Heart right ventricle (tissue), 16 donors: ENCODE results near the gene IGLL1. TPM values are rescaled to one million over a fixed set of nuclear protein-coding genes. Genes with fewer than 3 reads are reported as not detected.
"Not testable (repeated sequence)": the region's sequence is repeated elsewhere in the genome, so short reads cannot be mapped to it uniquely, and the experiment has no call there.

ENCODE experiments used
- ATAC-seq, 8 donors: fragments of 200-7000 bp; cut with Tn5 transposase; one replicate each; pipeline ENCODE4 v1.9.1; 2020; ENCODE audit warnings: mild to moderate bottlenecking in 8 of 8, moderate library complexity in 8 of 8, moderate number of reproducible peaks in 1 of 8
- DNase-seq, 2 donors: peaks; one replicate each; pipeline ENCODE4 v3.0.0-alpha.2; 2020
- H3K27ac ChIP-seq, 10 donors: fragments of 200-600 bp; sonication (generic) in 2 of 10; one replicate each; pipeline versions ENCODE4 v1.5.0 to v1.8.0; 2020 to 2022; ENCODE audit warnings: mild to moderate bottlenecking in 3 of 10
- H3K27me3 ChIP-seq, 7 donors: fragments of 200-600 bp; one replicate each; pipeline ENCODE4 v1.8.0; 2021 to 2022; ENCODE audit warnings: mild to moderate bottlenecking in 2 of 7
- H3K36me3 ChIP-seq, 9 donors: fragments of 200-600 bp; sonication (generic) in 1 of 9; one replicate each; pipeline versions ENCODE4 v1.5.0 to v1.8.0; 2020 to 2022; ENCODE audit warnings: mild to moderate bottlenecking in 2 of 9
- H3K4me1 ChIP-seq, 9 donors: fragments of 200-600 bp; sonication (generic) in 1 of 9; one replicate each; pipeline versions ENCODE4 v1.5.0 to v1.8.0; 2020 to 2022; ENCODE audit warnings: mild to moderate bottlenecking in 4 of 9
- H3K4me3 ChIP-seq, 10 donors: fragments of 200-600 bp; sonication (generic) in 2 of 10; one replicate each; pipeline versions ENCODE4 v1.5.0 to v1.8.0; 2020 to 2022; ENCODE audit warnings: mild to moderate bottlenecking in 7 of 10, moderate library complexity in 2 of 10
- H3K9me3 ChIP-seq, 11 donors: fragments of 200-600 bp in 10 of 11; sonication (generic) in 2 of 11; one replicate each; pipeline versions ENCODE4 v1.5.0 to v1.8.0; 2013 to 2022; ENCODE audit warnings: mild to moderate bottlenecking in 2 of 11, control low read depth in 1 of 11, moderate library complexity in 1 of 11
- CTCF ChIP-seq, 9 donors: fragments of 200-600 bp; sonication (generic) in 2 of 9; IDR thresholded peaks; one replicate each; pipeline versions ENCODE4 v1.5.0 to v1.8.0; 2021 to 2022; ENCODE audit warnings: antibody characterized with exemption in 9 of 9, mild to moderate bottlenecking in 5 of 9, moderate library complexity in 1 of 9
- WGBS, 2 donors: extraction: QIAGEN DNeasy Blood & Tissue Kit; methylation state at CpG; one replicate each; pipeline ENCODE4 v1.1.7; 2013; ENCODE audit warnings: inconsistent platforms in 1 of 2; 5-methylcytosine and 5-hydroxymethylcytosine counted together
- intact Hi-C, 10 donors: fragments of 100-400 bp; cut with DNase I; formaldehyde crosslinking; loops; one replicate each; pipeline versions ENCODE4 v1.11.1 to v1.14.2; 2022
- polyA plus RNA-seq, 2 donors: library from polyadenylated mRNA; stranded (reverse); fragments of 200-250 nt; gene quantifications; one replicate each; pipeline ENCODE4 v1.2.3, GENCODE V29; 2013
- total RNA-seq, 10 donors: library from RNA; stranded (reverse); fragmentation: NEBNext Ultra II Directional in 3 of 10; extraction: Animal tissue kit (Norgen Biotek cat#: 25700) in 3 of 10; gene quantifications; one replicate each; pipeline versions ENCODE4 v1.2.1 to v1.2.4, GENCODE V29; 2021 to 2023
- donor health status: Arrhythmogenic right ventricular cardiomyopathy.
- donor health status: ischemic (EF 13 %, LVEDD 7.1; RV severe dilation, severe dysfunction).
- donor health status: healthy with polysubstance abuse.
- donor health status: DM: no; HTN: yes; CAD: no.
- donor health status: DM: no; HTN: no; CAD: no.
- donor health status: ischemic (EF 25% LVEDD 6.9; RV normal size, moderate dysfunction).
- donor health status: ischemic (EF 25% LVEDD 5.7; RV mildly dilated, moderate dysfunction).
- donor health status: healthy.
- donor health status: DM: yes; HTN: yes; CAD: no.
- donor health status: Ischemic cardiomyopathy.
- donor health status: ischemic (EF 35%, LVEDD 5.7; RV mildly dilated, moderate dysfunction).
- donor health status: nonischemic (EF 11% LVEDD 7.7; RV severe dilation, severe dysfunction).
- donor health status: DM: yes; HTN: yes; CAD: no.
- donor health status: PGD.
- donor health status: ischemic (EF 29% LVEDD 5.4; RV normal size, mild dysfunction).
- donor health status: nonischemic (EF 23%, LVEDD 6.1; RV moderate dilation, normal function).

The IGLL1 gene
- total and polyA plus RNA-seq, 12 donors: not detected

- no peak overlapping the region for H3K4me3 ChIP-seq
- H3K27ac ChIP-seq: no peak overlapping the region
- WGBS, 2 donors: 85 to 91% methylated on average over 2 of the region's 2 CpGs
- DNase-seq: no peak
- peaks cover 0 to 5% (median 0%) of the 10 kb centered on the region in 11 donors for H3K9me3 ChIP-seq
- no peaks in the 10 kb centered on the region for H3K27me3 ChIP-seq
- no peaks in the 10 kb centered on the region for H3K4me1 ChIP-seq
- no peak for ATAC-seq
- no peak for TF ChIP-seq CTCF (IDR thresholded peaks at IDR 0.05)
- H3K36me3 ChIP-seq: no peaks in the 10 kb centered on the region
- intact Hi-C loops: loop anchor here in 3 of 10 donors (5.0 to 10.0 kb wide), 4 partner anchors 138 to 231 kb away; partner anchors contain the start of genes SLC2A11 (in 2 of the 3), C22orf15 (in 1 of the 3) and CHCHD10 (in 1 of the 3)
Measured at GRCh38 chr22:23626286-23626975, 46.3 kb upstream of the IGLL1 start.

GRCh38 chr22:23622634-23623033 lies 42.5 kb upstream of the IGLL1 start:
- H3K9me3 ChIP-seq: peaks cover 0 to 5% (median 0%) of the 10 kb centered on the region in 11 donors
- H3K4me1 ChIP-seq: no peaks in the 10 kb centered on the region
- H3K36me3 ChIP-seq: no peaks in the 10 kb centered on the region
- no peak for DNase-seq
- no peak overlapping the region for H3K4me3 ChIP-seq
- H3K27me3 ChIP-seq: no peaks in the 10 kb centered on the region
- no peak for TF ChIP-seq CTCF (IDR thresholded peaks at IDR 0.05)
- WGBS, 2 donors: 45 to 74% methylated on average over 2 of the region's 2 CpGs
- no peak for ATAC-seq
- intact Hi-C loops: loop anchor here in 2 of 10 donors (10.0 kb wide), 3 partner anchors 142 to 232 kb away; partner anchors contain the start of genes C22orf15 (in 1 of the 2), CHCHD10 (in 1 of the 2) and SLC2A11 (in 1 of the 2)
- H3K27ac ChIP-seq: no peak overlapping the region

GRCh38 chr22:23621916-23622315 lies 41.8 kb upstream of the IGLL1 start:
- intact Hi-C loops: loop anchor here in 2 of 10 donors (10.0 kb wide), 3 partner anchors 143 to 233 kb away; partner anchors contain the start of genes C22orf15 (in 1 of the 2), CHCHD10 (in 1 of the 2) and SLC2A11 (in 1 of the 2)
- not testable (repeated sequence) for DNase-seq, H3K27ac ChIP-seq, ATAC-seq, H3K27me3 ChIP-seq, H3K36me3 ChIP-seq, H3K4me3 ChIP-seq, H3K4me1 ChIP-seq, H3K9me3 ChIP-seq
- WGBS, 2 donors: 70 to 81% methylated on average over 2 of the region's 2 CpGs

GRCh38 chr22:23621082-23621780 lies 41.1 kb upstream of the IGLL1 start:
- Histone ChIP-seq H3K27ac (no peak overlapping the region), H3K27me3 (no peaks in the 10 kb centered on the region), H3K9me3 (peaks cover 0 to 5% (median 0%) of the 10 kb centered on the region in 11 donors), H3K4me1 (no peaks in the 10 kb centered on the region), H3K36me3 (peaks cover 0 to 4% (median 0%) of the 10 kb centered on the region in 9 donors), H3K4me3 (no peak overlapping the region)
- 87 to 88% methylated on average over 9 of the region's 9 CpGs for WGBS, 2 donors
- no peak for DNase-seq
- no peak for TF ChIP-seq CTCF (IDR thresholded peaks at IDR 0.05)
- ATAC-seq: no peak
- intact Hi-C loops: loop anchor here in 2 of 10 donors (10.0 kb wide), 3 partner anchors 144 to 234 kb away; partner anchors contain the start of genes C22orf15 (in 1 of the 2), CHCHD10 (in 1 of the 2) and SLC2A11 (in 1 of the 2)
